Naive B cell (primary cell): Measurements from ENCODE around the gene TBK1. TPM values are rescaled to one million over a fixed set of nuclear protein-coding genes. Genes with fewer than 3 reads are reported as not detected.

Source experiments
- ATAC-seq, 2 donors: fragments of 150-1000 bp; cut with Tn5 transposase; 2 replicates each; pipeline ENCODE4 v1.10.0; 2021; ENCODE audit warnings: low read depth in 2 of 2, mild to moderate bottlenecking in 2 of 2, moderate library complexity in 2 of 2
- DNase-seq: peaks from one replicate; pipeline ENCODE4 v3.0.0; 2022
- H3K27ac Mint-ChIP-seq, 6 donors: one replicate each; pipeline ENCODE4 v1.8.0; 2020 to 2022; ENCODE audit warnings: mild to moderate bottlenecking in 6 of 6, mixed read lengths in 6 of 6, moderate library complexity in 5 of 6, inconsistent platforms in 2 of 6
- H3K27me3 Mint-ChIP-seq, 3 donors: one replicate each; pipeline ENCODE4 v1.8.0; 2021 to 2022; ENCODE audit warnings: mixed read lengths in 3 of 3, mild to moderate bottlenecking in 1 of 3
- H3K36me3 Mint-ChIP-seq, 2 donors: one replicate each; pipeline ENCODE4 v1.8.0; 2020 to 2022; ENCODE audit warnings: mixed read lengths in 2 of 2, inconsistent platforms in 1 of 2, mild to moderate bottlenecking in 1 of 2
- H3K4me1 Mint-ChIP-seq, 3 donors: one replicate each; pipeline ENCODE4 v1.8.0; 2020 to 2022; ENCODE audit warnings: mixed read lengths in 3 of 3, inconsistent platforms in 1 of 3, mild to moderate bottlenecking in 1 of 3, moderate library complexity in 1 of 3
- H3K4me3 Mint-ChIP-seq, 8 donors: one replicate each; pipeline ENCODE4 v1.8.0; 2020 to 2022; ENCODE audit warnings: mild to moderate bottlenecking in 8 of 8, mixed read lengths in 8 of 8, moderate library complexity in 8 of 8, inconsistent platforms in 2 of 8
- H3K9me3 Mint-ChIP-seq, 7 donors: one replicate each; pipeline ENCODE4 v1.8.0; 2020 to 2022; ENCODE audit warnings: mixed read lengths in 7 of 7, mild to moderate bottlenecking in 5 of 7, inconsistent platforms in 2 of 7, moderate library complexity in 1 of 7
- polyA plus RNA-seq, 6 donors: library from polyadenylated mRNA; unstranded; fragments of 300-500 nt; fragmentation: Illumina TruSeq; gene quantifications; one replicate each; pipeline ENCODE4 v1.2.3, GENCODE V29; 2021; ENCODE audit warnings: low read depth in 6 of 6

The TBK1 gene
- polyA plus RNA-seq, result 10 to 100 TPM; 16.0 to 24.5 (median 18.9) TPM

GRCh38 chr12:64451687-64452558, at the start of gene TBK1:
TBK1 (plus strand) TSS chr12:64452120; CDS start chr12:64455871, 3,751 bp downstream.
- H3K27ac Mint-ChIP-seq, result peak within 1 kb of the TSS; percentile 80 to 95 (median 92)
- ATAC-seq (peak; percentile 77 to 78), DNase-seq (peak; percentile 72)
- no peaks in the 10 kb centered on the region for H3K27me3 Mint-ChIP-seq
- no peaks in the 10 kb centered on the region for H3K9me3 Mint-ChIP-seq
- no peaks in the 10 kb centered on the region for H3K36me3 Mint-ChIP-seq
- H3K4me3 Mint-ChIP-seq, result peak within 1 kb of the TSS; percentile 93 to 99 (median 95)
- H3K4me1 Mint-ChIP-seq, result peaks cover 21 to 34% (median 29%) of the 10 kb centered on the region in 3 donors

- DNase-seq (no peak), ATAC-seq (no peak)
- H3K27ac Mint-ChIP-seq, result no peak overlapping the region
- no peaks in the 10 kb centered on the region for H3K36me3 Mint-ChIP-seq
- H3K4me1 Mint-ChIP-seq, result peaks cover 0 to 18% (median 10%) of the 10 kb centered on the region in 3 donors
- H3K4me3 Mint-ChIP-seq, result peak overlapping the region in 2 of 8 donors; percentile 26 to 98
- peaks cover 0 to 2% (median 0%) of the 10 kb centered on the region in 7 donors for H3K9me3 Mint-ChIP-seq
- peaks cover 9 to 12% (median 10%) of the 10 kb centered on the region in 3 donors for H3K27me3 Mint-ChIP-seq
Measured at GRCh38 chr12:64402181-64402580, 49.7 kb upstream of the TBK1 start.

GRCh38 chr12:64403707-64404469, 48.0 kb upstream of the TBK1 start, which contains the start of gene XPOT:
XPOT (plus strand) TSS chr12:64404392; CDS start chr12:64410036, 5,644 bp downstream.
- peaks cover 0 to 18% (median 15%) of the 10 kb centered on the region in 3 donors for H3K4me1 Mint-ChIP-seq
- peaks cover 0 to 2% (median 0%) of the 10 kb centered on the region in 7 donors for H3K9me3 Mint-ChIP-seq
- peak; percentile 90 for DNase-seq
- H3K36me3 Mint-ChIP-seq, result no peaks in the 10 kb centered on the region
- peak; percentile 93 for ATAC-seq
- H3K27ac Mint-ChIP-seq, result peak within 1 kb of the TSS; percentile 85 to 97 (median 96)
- peaks cover 0 to 9% (median 9%) of the 10 kb centered on the region in 3 donors for H3K27me3 Mint-ChIP-seq
- H3K4me3 Mint-ChIP-seq, result peak within 1 kb of the TSS; percentile 95 to 99 (median 96)

DNA sequence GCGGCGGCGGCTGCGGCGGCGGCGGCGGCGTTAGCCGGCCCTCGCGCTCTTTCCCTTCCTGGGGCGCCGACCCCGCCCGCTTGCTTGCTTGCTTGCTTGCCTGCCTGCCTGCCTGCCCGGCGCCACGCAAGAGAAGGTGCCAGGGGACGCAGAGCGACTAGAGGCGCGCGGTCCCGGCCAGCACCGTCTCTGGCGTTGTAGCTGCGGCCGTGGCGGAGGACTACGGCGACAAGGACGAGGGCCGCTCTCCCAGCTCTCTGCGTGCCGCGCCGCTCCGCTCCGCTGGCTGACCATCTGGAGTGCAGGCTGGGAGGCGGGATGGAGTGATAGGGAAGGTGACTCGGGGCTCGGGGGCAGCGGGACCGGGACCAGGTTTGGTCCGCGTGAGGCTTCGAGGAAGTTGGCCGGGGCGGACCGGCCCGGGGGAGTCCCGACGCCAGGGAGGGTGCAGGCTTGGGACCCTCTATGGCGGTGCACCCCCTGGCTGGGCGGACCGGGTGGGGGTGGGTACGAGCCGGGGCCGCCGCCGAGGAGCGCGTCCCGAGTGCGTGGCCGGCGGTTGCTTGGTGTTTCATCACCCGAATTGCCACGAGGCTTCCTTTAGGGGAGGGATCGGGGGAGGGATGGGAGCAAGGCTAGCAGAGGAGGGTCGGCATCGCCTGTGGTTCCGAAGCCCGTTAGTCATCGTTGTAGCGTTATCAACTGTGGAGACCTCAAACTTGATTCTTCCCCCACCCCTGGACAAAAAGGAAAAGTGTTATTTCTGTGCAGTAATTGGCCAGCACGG, 47.3 kb upstream of the TBK1 start:
- H3K36me3 Mint-ChIP-seq, result no peaks in the 10 kb centered on the region
- H3K27me3 Mint-ChIP-seq, result peaks cover 0 to 9% (median 8%) of the 10 kb centered on the region in 3 donors
- peaks cover 0 to 18% (median 15%) of the 10 kb centered on the region in 3 donors for H3K4me1 Mint-ChIP-seq
- ATAC-seq, result peak; percentile 1 to 4
- peak overlapping the region; percentile 85 to 97 (median 92) for H3K27ac Mint-ChIP-seq
- H3K4me3 Mint-ChIP-seq, result peak overlapping the region; percentile 95 to 99 (median 96)
- peaks cover 0 to 2% (median 0%) of the 10 kb centered on the region in 7 donors for H3K9me3 Mint-ChIP-seq
- DNase-seq, result no peak

- Mint-ChIP-seq H3K9me3 (peaks cover 0 to 2% (median 0%) of the 10 kb centered on the region in 7 donors), H3K27ac (peak overlapping the region in 1 of 6 donors; percentile 18), H3K36me3 (peaks cover 0 to 7% of the 10 kb centered on the region in 2 donors), H3K4me1 (peaks cover 0 to 18% (median 15%) of the 10 kb centered on the region in 3 donors), H3K27me3 (no peaks in the 10 kb centered on the region), H3K4me3 (peak overlapping the region in 2 of 8 donors; percentile 47 to 98)
- no peak for DNase-seq
- no peak for ATAC-seq
Measured at GRCh38 chr12:64407342-64408223, 44.3 kb upstream of the TBK1 start.

DNA sequence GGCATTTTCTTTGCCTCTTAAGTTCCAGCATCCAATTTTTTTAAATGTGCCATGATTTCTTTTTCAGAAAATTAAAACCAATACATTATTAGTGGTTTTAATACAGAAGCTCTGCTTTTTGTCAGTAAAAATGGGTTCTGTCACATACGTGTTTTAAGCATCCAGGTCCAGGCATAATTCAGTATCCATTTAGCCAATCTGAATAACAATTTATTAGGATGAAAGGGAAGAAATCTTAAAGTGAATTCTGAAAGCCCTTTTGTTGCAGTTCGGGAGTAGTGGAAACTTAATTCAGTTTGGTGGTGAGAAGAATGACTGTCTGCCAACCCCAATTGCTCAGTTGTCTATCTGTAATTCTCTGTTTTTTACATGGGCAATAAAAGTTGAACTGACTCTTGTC, 40.5 kb upstream of the TBK1 start:
- Mint-ChIP-seq H3K27me3 (no peaks in the 10 kb centered on the region), H3K4me3 (no peak overlapping the region), H3K36me3 (peaks cover 1 to 15% of the 10 kb centered on the region in 2 donors), H3K4me1 (peaks cover 0 to 5% (median 0%) of the 10 kb centered on the region in 3 donors), H3K9me3 (no peaks in the 10 kb centered on the region), H3K27ac (no peak overlapping the region)
- ATAC-seq (no peak), DNase-seq (no peak)

GRCh38 chr12:64412459-64412858, 39.5 kb upstream of the TBK1 start:
- ATAC-seq (no peak), DNase-seq (no peak)
- Mint-ChIP-seq H3K4me3 (no peak overlapping the region), H3K27me3 (no peaks in the 10 kb centered on the region), H3K9me3 (no peaks in the 10 kb centered on the region), H3K27ac (no peak overlapping the region), H3K4me1 (peaks cover 0 to 2% (median 0%) of the 10 kb centered on the region in 3 donors), H3K36me3 (peaks cover 6 to 19% of the 10 kb centered on the region in 2 donors)

GRCh38 chr12:64413884-64414283, 38.0 kb upstream of the TBK1 start:
- DNase-seq (no peak), ATAC-seq (no peak)
- Mint-ChIP-seq H3K4me1 (no peaks in the 10 kb centered on the region), H3K4me3 (no peak overlapping the region), H3K9me3 (no peaks in the 10 kb centered on the region), H3K36me3 (peaks cover 14 to 19% of the 10 kb centered on the region in 2 donors), H3K27me3 (no peaks in the 10 kb centered on the region), H3K27ac (no peak overlapping the region)

GRCh38 chr12:64418209-64418608, 33.7 kb upstream of the TBK1 start:
- no peak for ATAC-seq
- Mint-ChIP-seq H3K9me3 (no peaks in the 10 kb centered on the region), H3K4me1 (no peaks in the 10 kb centered on the region), H3K4me3 (no peak overlapping the region), H3K36me3 (peaks cover 18 to 32% of the 10 kb centered on the region in 2 donors), H3K27ac (no peak overlapping the region), H3K27me3 (no peaks in the 10 kb centered on the region)
- DNase-seq, result no peak

DNA sequence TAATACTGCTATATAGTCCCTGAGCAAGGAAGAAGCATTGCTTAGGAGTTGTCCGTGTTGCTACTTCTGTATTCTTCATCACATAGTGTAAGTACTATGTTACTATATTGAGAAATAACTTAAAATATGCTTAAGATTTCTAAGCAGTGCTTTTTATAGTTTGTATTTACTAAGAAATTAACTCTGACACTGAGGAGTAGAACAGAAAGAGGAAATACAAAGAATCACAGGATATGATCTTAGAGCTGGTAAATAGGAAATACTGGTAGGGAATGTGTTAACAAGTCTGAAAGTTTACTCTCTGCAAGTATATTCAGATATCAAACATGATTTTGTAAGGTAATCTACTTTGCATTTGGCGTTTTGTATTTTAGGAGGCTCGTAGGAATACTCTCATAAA, 32.2 kb upstream of the TBK1 start:
- Mint-ChIP-seq H3K36me3 (peaks cover 18 to 32% of the 10 kb centered on the region in 2 donors), H3K4me1 (no peaks in the 10 kb centered on the region), H3K4me3 (no peak overlapping the region), H3K27me3 (no peaks in the 10 kb centered on the region), H3K27ac (no peak overlapping the region), H3K9me3 (no peaks in the 10 kb centered on the region)
- DNase-seq (no peak), ATAC-seq (no peak)

GRCh38 chr12:64427988-64428387, 23.9 kb upstream of the TBK1 start:
- H3K27me3 Mint-ChIP-seq, result no peaks in the 10 kb centered on the region
- H3K4me3 Mint-ChIP-seq, result no peak overlapping the region
- no peak for ATAC-seq
- no peak overlapping the region for H3K27ac Mint-ChIP-seq
- no peak for DNase-seq
- no peaks in the 10 kb centered on the region for H3K4me1 Mint-ChIP-seq
- H3K36me3 Mint-ChIP-seq, result peaks cover 5 to 36% of the 10 kb centered on the region in 2 donors
- H3K9me3 Mint-ChIP-seq, result no peaks in the 10 kb centered on the region

GRCh38 chr12:64428956-64429355, 23.0 kb upstream of the TBK1 start:
- Mint-ChIP-seq H3K27me3 (no peaks in the 10 kb centered on the region), H3K4me3 (no peak overlapping the region), H3K4me1 (no peaks in the 10 kb centered on the region), H3K36me3 (peaks cover 5 to 36% of the 10 kb centered on the region in 2 donors), H3K27ac (no peak overlapping the region), H3K9me3 (no peaks in the 10 kb centered on the region)
- ATAC-seq (no peak), DNase-seq (no peak)
